HG02678 (cell line): ENCODE results near the gene APOM.

ENCODE experiments used
- ATAC-seq: cut with Tn5 transposase; IDR thresholded peaks from one replicate; pipeline ENCODE4 v1.9.1; 2021; ENCODE audit warnings: mild to moderate bottlenecking, moderate library complexity; ENCODE audit not compliant: unreplicated experiment

The APOM gene

DNA sequence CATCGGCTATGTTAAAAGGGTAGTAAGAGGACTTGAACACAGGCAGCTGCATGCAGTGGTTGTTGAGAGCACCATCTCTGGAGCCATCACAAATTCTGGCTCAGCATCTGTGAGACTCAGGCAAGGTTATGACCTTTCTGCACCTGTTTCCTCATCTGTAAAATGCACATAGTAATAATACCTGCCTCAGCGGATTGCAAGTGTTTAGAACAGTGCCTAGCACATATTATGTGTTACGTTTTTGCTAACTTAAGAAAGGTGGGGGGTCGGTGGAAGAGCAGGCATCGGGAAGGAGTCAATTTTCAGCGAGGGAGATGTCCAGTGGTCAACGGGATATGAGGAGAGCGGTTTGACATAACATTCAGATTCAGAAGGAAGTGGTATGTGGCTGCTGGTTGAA lies 22.3 kb downstream of the APOM start:
- ATAC-seq: no peak

DNA sequence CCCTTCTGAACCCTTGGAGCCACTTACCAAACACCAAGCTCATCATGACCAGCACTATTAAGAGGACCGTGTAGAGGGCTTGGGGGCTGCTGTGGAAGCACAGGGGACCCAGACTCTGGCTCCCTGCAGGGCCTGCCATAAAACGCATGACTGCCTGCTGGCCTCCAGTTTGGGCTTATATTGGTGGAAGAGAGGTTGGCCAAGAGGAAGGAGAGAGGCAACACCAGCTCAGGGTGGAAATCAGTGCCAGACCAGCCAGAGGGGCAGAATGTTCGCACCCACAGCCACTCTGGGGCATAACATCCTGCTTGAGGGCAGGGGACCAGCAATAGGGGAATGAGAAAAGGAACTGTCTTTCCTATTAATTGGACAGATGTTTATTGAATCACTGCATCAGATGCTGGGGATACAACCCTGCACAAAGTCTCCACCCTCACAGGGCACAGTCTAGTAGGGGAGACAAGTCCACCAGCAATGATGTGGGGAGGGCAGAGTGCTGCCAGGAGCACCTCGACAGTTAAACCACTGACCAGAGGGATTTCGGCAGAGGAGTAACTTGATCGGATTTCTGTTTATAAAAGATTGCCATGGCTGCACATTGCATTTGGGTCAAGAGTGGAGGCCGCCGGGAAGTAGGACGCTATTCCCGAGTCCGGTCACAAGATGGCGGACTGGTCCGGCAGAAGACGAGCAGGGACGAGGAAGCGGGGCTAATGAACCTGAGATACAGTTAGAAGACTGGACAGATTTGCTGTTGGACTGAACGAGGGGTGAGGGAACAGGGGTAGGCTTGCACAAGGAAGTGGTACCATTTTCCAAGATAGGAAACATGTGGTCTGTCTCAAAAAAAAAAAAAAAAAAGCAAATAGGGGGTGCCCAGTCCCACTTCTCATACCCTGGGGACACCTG lies 24.8 kb downstream of the APOM start, which contains the start of gene LY6G5C:
Gene LY6G5C (minus strand): TSS at position 842 of the 909 bp plus-strand sequence. CDS start 694 bp downstream, at position 148.
- ATAC-seq: no peak

DNA sequence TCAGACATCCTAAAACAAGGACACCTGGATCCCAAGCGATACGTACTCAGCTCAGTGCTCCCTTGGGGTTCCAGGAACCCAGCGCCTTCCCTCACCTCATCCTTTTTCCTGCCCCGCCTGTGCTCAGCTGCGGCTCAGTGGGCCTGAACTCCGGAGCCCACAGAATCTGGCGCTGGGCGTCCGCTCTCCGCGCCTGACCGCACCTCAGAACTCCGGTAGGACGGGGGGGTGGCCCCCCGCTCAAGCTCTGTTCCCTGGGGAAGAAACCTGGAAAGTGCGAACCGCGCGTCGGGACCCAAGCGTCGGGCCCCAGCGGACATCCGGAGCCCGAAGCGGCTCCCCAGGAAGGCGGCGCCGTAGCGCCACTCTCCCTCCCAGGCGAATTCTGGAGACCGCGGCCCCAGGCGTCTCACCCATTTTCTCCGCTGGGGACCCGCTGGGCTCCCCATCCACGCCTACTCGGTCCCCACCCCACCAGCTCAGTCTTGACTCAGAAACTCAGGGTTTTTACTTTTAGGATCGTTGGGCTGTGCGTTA lies 25.5 kb downstream of the APOM start:
- ATAC-seq: no peak

DNA sequence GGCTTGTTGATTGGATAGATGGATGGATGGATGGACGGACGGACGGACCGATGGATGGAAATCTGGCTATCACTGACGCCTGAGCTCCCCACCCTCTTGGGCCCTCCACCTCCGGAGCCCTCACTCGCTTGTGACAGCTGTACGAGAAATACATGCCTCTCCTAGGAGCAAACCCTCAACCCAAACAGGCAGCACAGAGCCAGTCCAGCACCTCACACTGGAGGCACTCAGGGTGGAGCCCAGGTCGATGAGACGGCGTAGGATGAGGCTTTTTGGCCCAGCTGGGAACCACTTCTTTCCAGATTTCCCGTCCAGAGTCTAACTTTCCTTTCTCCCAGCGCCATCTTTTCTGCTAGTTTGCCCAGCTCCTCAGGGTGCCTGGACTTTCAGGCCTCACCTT lies 27.9 kb downstream of the APOM start:
- no peak for ATAC-seq

DNA sequence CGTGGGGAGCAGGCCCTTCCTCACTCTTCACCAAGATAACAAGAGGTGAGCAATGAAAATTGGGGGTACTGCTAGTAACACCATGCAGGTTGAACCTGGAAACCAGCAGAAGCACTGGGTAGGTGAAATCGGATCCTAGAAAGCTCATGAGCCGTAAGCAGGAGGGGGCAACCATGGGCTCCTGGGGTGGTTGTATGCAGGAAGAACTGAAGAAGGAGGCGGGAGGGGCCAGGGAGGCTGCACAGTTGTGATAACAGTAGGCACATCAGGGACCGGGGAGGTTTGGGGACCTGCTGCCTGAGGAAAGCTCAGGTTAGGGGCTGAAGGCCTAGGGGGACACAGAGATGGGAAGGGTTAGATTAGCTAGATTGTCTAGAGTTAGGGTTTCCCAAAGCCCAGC lies 30.8 kb downstream of the APOM start:
- ATAC-seq: no peak

DNA sequence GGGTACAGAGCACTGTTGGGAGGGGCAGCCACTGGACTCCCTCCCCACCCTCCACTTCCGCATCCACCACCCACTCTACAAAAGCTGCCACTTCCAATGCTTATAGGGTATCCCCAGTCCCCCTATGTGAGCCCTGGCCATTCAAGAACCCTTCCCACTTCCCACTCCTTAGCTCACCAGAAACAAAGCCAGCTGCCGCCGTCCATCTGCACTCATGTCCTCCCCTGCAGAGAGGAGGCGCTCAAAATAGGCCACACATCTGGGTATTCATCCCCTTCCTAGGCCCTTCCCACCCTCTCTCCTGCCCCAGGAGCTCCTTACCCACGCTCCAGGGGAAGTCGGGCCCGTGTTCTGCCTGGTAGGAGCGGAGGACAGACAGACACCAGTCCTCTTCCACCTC lies 31.6 kb downstream of the APOM start:
- ATAC-seq: no peak

DNA sequence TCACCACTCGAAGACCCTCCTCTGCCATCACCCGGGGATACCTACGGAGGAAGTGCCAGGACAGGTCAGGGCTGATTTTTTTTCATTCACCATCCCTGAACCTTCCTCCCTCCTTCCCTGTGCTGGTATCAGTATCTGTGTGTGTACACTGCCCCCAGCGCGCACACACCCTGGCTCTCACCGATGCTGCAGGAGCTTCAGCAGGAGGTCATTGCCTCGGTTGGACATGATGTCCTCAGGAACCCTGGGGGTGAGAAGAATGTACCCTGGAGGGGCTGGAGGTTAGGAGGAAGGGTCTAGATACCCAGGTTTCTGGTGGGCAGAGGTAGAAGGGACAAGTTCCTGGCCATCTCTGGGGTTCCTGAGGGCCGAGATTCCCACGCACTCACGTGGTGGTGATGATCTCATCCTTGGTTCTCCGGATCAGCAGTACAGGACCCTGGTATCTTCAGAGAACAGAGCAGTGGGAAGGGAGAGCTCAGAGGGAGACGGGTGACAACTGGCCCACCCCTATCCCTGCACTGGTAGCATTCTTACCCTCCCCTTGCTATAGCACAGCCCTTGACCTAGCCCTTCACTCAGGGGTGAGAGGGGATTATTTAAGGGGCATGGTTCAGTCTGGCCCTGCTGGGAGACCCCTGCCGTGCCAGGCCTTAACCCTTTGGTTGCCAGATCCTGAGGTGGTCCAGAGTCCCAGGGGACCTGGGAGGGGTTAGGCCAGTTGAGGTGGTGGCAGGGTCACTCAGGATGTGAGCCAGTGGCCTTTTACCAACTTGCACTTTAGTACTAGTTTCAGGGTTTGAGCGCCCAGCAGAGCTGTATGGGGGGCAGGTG lies 32.4 kb downstream of the APOM start:
- ATAC-seq: no peak

DNA sequence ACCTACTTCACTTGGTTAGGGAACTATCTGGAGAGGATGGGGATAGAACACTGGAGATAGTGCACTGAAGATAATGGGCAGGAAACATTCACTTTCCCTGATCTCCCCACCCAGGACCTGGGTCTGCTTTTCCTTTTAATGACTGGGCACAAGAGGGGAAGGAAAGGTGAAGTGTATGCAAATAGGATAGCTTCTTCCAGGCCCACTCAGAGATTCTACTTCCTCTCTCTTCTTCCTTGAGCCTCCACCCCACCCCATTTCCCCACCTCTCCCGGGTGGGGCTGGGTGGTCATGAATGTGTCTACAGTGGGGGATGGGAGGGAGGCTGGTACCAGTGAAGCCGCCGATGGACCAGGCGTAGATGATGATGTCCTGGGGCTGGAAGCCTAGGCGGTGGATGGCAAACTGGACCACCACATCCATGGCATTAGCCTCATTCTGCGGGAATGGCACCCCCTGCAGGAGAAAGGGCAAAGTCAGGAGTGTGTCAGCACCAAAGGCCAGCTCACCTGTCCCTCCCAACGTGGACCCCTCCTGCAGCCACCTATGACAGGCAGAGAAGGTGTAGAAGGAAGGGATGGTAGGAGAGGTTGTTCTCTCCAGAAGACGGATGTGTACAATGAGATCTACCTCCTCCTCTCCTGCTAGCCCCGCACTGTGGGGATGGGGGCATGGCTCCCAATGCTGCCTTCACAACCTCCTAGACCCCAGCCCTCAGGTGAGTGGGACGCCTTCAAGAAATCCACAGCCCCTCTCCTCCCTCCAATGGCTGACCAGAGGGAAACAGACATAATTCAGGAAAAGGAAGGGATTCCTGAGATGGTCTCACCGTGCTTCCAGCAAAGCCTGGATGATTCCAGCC lies 33.8 kb downstream of the APOM start:
- no peak for ATAC-seq

DNA sequence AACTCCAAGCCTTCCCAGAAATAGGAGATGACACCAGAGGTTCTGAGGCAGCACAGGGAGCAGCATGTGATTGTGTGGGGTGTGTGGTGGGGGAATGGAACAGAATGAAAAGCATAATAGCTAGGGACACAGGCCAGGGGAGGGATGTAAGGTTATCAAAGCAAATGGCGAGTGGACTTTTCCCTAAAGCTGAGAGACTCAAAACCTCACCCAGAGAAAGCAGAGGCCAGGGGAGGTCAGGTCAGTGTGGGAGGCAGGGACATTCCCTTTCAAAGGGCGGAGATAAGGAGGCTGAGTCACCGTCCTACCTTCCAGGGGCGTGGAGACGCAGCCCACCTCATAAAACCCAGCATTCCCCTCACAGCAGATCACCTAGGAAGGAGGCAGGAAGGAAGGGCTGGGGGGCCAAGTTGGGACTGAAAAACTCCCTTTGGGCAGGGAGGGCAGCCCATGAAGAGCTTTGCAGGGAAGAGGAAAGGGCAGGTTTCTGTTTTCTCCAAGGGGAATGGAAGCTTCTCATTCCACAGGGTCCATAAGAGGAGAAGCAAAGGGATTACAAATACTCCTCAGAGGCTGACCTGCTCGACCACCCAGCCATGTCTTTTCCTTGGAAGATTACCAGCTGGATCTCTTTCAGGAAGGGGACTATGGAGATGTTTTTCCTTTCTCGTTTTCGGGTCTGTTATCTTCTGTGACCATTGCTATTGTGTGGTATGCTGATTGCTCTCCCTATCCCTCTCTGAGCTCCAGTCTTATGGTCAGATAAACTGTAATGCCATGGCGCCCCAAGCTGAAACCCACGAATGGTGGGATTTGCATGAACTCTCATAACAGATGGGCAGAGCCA lies 34.8 kb downstream of the APOM start:
- ATAC-seq: no peak

DNA sequence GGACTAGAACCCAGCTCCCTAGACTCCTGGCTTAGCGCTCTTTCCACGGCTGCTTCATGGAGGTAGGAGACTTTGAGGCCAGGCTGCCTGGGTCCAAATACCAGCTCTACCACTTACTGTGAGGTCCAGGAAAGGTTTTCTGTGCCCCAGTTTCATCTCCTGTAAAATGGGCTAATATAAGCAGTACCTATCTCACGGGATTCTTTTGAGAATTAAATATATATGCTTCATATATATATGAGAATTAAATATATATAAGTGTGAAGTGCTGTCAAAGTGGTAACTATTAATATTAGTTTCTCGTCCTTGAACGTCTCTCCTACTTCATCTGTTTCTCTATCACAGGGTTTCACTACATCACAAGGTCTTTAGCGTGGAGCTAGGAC lies 35.4 kb downstream of the APOM start:
- no peak for ATAC-seq

DNA sequence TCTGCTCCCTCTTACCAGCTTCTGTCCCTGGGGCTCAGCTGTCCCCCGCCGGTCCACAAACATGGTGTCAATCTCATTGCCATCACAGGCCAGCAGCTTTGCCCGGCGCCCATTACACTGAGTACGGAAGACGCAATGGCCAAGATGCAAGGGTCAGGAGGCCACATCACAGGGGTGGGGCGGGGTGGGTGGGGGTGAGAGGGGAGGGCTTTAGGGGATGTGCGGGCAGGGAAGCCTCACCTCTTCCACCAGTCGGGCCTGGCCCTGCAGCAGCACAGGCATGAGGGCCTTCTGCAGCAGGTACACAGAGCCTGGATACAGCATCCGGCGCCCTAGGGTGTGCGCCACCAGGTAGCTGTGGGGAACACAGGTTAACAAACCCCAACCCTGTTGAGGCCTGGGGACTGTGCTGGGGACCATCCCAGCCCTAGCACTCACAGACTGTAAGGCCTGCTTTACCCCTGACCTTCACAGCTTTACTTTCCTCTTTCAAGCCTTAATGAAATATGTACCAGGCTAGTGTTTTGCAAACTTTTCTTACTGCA lies 35.9 kb downstream of the APOM start:
- ATAC-seq: no peak

DNA sequence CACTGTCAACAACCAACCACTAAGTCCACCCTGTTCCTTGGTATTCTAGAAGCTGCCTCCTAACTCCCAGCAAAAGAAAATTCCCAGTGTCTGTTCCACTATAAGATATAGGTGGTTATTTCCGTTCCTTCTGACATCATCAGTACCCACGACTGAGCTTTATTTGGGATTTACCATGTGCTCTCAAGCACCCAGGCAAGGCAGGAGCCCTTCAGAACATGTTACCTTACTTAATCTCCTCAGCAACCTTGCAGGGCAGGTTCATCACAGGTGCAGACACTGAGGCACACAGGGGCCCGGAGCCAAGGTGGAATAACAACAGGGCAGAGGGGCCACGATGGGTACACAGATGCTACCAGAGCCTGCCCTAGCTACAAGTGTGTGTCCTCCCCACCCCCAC lies 36.7 kb downstream of the APOM start:
- no peak for ATAC-seq

DNA sequence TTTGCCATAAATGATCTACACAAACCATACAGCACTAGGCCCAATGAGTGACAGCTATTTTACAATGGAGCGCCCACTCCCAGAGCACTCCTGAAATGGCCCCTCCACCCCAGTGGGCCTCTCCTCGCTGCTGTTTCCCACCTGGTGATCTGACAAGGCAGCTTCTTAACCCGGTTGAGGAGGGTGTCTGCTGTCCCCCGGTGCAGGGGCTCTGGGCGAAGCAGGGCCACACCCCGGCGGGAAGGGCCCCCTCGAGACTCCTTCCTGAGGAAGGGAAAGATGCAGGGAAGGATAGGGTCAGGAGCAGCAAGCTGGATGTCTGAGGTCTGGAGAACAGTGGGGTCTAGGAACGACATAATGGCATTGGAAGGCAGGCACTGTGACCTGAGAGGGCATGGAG lies 37.2 kb downstream of the APOM start:
- ATAC-seq: no peak

DNA sequence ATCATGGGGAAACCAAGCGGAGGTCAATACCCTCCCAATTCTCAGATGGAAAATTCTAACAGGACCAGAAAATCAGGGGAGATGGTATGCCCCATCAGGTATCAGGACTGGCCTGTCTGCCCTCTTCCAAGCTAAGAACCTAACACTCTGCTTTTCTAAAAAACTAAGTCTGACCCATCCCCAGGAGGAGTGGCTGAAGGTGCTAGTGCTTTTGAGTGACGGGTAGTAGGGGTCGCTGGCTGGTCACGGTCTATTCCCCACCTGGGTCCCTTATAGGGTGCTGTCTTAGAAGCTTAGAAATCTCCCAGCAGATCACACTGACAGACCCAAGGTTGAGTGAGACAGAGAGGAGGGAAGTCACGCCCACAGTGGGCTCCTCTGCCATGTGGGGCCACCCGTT lies 37.8 kb downstream of the APOM start:
- ATAC-seq: no peak

DNA sequence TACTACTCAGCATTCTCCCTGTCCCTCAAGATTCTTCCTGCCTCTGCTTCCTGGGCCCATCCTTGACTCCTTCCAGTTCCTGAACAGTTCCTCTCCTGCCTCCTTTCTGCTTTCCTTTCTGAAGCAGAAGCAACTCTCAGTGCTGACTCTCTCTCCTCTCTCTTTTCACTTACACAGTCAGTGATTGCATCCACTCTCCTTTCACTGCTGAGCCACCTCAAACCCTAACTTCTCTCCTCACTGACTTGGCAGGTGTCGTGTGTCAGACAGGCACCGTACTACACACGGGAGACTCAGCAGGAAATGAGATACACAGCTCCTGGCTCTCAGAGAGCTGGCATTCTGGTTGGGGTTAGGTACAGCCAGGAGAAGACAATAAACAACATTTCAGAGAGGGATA lies 41.9 kb downstream of the APOM start:
- ATAC-seq: no peak

DNA sequence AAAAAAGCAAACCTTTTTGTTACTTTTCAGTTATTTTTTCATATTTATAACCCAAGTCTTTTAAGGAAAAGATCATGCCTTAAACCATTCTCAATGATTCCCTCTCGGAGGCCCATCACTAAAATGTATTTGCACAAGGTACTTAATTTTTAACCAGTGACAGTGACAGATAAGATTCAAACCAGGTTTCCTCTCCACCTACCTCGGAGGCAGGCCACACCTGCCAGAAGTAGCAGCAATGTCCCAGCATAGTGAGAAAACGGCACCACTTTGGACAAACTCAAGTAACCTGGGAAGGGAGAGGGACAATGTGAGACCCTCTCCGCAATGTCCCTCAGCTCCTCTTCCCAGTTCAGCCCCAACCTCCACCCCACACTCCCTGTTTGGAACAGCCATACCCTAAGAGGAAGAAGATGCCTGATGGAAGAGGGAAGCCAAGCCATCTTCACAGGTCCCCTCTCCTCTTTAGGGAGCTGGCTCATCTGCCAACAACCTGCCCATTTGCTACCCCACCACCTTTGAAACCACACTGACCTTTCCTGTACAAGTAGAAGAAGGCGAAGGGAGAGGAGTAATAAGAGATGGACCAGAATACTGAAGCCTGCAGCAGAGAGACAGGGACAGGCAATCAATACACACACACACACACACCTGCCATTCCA lies 45.2 kb downstream of the APOM start:
- no peak for ATAC-seq

DNA sequence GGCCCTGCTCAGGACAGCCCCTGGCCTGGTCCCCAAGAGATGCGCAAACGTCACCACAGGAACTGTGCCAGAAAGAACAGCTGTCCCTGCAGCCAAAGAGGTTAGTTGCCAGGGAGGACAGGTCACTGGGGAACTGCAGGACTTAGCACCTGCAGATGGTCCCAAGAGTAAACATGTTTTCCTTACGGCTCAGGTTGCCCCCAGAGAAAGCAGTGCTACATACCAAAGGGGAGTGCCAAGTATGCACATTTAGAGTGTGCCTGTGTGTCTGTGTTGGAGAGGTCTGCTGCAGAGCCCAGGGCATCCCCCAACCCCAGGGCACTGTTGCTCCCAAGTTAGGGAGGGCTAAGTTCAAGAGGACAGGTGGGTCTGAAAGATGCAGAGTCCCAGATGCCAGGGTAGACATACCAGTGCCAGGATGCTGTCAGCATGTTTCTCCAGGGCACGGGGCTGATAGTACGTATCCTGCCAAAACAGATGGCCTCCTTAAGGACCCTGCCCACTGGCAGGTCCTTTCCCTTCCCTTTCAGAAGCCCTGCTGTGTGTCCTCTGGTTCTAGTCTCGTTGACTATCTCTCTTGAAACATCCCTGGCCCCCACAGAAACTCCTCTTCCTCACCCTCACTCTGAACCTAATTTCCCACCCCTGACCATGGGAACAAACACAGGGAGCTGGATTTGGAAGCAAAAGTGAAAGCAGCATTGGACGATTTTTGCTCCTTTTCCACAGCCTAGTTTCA lies 46.1 kb downstream of the APOM start:
- no peak for ATAC-seq

DNA sequence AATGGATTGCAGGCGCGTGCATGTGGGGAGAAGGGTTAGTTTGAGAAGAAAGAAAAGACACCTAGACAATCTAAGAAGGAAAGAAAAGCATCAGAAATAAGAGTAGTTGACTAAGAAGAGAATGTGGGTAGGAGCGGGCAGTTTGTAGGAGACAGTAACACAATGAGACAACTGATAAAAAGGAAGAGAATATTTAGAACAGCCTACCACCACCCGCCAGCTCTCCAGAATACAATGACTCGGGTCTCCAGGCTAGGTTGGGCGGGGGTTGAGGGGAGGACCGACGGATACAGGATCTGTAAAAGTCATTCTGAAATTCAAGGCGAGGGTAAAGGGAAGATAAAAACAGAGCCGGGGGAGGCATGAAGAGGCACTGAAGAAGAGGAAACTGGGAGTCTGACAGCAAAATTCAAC lies 46.7 kb downstream of the APOM start:
- no peak for ATAC-seq
